Nephron (organoid): ENCODE data around the gene FFAR1.

ENCODE experiments used
- H3K27ac Mint-ChIP-seq, 3 experiments: 2 replicates each; pipeline ENCODE4 v1.8.0; 2020; ENCODE audit warnings: mixed read lengths in 3 of 3, mild to moderate bottlenecking in 2 of 3, moderate library complexity in 1 of 3
- H3K27me3 Mint-ChIP-seq: 2 replicates; pipeline ENCODE4 v1.8.0; 2021; ENCODE audit warnings: low read depth, mild to moderate bottlenecking, moderate library complexity, mixed read lengths
- H3K36me3 Mint-ChIP-seq: 2 replicates; pipeline ENCODE4 v1.8.0; 2020; ENCODE audit warnings: low read depth, mixed read lengths
- H3K4me1 Mint-ChIP-seq: 2 replicates; pipeline ENCODE4 v1.8.0; 2020; ENCODE audit warnings: mixed read lengths
- H3K4me3 Mint-ChIP-seq, 3 experiments: 2 replicates each; pipeline ENCODE4 v1.8.0; 2020; ENCODE audit warnings: mild to moderate bottlenecking in 3 of 3, mixed read lengths in 3 of 3, moderate library complexity in 2 of 3
- H3K9me3 Mint-ChIP-seq: 2 replicates; pipeline ENCODE4 v1.8.0; 2020; ENCODE audit warnings: mixed read lengths
- TF ChIP-seq, protein P1 (sequence below), 3 experiments: fragments of 200-600 bp; sonication (generic); IDR thresholded peaks; one replicate each; pipeline ENCODE4 v1.5.0; 2021; ENCODE audit warnings: antibody characterized with exemption in 3 of 3; ENCODE audit not compliant: unreplicated experiment in 3 of 3

FFAR1 gene

DNA sequence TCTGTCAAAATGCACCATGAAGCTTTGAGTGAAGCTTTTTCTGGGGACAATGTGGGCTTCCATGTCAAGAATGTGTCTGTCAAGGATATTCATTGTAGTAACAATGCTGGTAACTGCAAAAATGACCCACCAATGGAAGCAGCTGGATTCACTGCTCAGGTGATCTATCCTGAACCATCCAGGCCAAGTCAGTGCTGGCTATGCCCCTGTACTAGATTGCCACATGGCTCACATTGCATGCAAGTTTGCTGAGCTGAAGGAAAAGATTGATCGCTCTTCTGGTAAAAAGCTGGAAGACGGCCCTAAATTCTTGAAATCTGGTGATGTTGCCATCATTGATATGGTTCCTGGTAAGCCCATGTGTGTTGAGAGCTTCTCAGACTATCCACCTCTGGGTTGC lies 35.8 kb downstream of the FFAR1 start:
- Mint-ChIP-seq H3K27ac (no peak overlapping the region), H3K27me3 (peaks cover 9% of the 10 kb centered on the region)

DNA sequence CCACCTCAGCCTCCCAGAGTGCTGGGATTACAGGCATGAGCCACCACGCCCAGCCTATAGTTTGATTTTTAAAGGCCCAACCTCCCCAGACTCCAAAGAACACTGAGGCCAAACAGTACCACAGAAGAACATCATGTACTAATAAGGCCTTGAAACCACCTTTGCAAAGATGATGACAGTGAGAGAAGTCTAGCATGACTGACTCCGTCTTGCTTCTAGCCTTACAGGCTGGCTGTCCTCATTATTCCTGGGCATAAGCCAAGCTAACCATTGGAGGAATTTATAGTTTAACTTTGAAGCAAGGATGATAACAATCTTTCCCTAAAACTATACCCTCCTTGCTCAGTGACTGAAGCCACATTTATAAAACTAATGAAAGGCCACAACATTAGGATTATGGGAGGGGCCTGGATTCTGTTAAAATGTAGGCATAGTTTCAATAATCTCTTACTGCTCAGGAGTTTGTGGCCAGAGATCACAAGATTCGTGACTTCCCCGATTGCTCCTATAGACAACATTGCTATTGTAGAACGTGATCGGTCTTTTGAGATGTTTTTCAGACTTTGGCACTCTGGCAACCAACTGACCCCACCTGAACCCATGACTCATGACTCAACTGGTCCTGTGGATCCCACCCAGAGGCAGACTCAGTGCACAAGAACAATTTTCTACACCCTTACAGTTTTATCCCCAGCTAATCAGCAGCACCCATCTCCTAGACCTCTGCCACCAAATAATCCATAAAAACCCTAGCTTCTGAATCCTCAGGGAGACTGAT lies 40.8 kb downstream of the FFAR1 start:
- Mint-ChIP-seq H3K4me3 (no peak overlapping the region), H3K27me3 (no peaks in the 10 kb centered on the region), H3K4me1 (no peaks in the 10 kb centered on the region), H3K9me3 (peaks cover 24% of the 10 kb centered on the region), H3K36me3 (peaks cover 5% of the 10 kb centered on the region), H3K27ac (no peak overlapping the region)
- TF ChIP-seq, protein P1, sequence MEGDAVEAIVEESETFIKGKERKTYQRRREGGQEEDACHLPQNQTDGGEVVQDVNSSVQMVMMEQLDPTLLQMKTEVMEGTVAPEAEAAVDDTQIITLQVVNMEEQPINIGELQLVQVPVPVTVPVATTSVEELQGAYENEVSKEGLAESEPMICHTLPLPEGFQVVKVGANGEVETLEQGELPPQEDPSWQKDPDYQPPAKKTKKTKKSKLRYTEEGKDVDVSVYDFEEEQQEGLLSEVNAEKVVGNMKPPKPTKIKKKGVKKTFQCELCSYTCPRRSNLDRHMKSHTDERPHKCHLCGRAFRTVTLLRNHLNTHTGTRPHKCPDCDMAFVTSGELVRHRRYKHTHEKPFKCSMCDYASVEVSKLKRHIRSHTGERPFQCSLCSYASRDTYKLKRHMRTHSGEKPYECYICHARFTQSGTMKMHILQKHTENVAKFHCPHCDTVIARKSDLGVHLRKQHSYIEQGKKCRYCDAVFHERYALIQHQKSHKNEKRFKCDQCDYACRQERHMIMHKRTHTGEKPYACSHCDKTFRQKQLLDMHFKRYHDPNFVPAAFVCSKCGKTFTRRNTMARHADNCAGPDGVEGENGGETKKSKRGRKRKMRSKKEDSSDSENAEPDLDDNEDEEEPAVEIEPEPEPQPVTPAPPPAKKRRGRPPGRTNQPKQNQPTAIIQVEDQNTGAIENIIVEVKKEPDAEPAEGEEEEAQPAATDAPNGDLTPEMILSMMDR (IDR thresholded peaks at IDR 0.05; ENCODE audit: unreplicated experiment in 3 of 3): no peak

More for the DNA sequence above, 35.8 kb downstream of the FFAR1 start:
- TF ChIP-seq, protein P1 (IDR thresholded peaks at IDR 0.05; ENCODE audit: unreplicated experiment in 3 of 3): no peak
- H3K36me3 Mint-ChIP-seq: peaks cover 5% of the 10 kb centered on the region
- H3K4me3 Mint-ChIP-seq: no peak overlapping the region
- peaks cover 21% of the 10 kb centered on the region for H3K9me3 Mint-ChIP-seq
- H3K4me1 Mint-ChIP-seq: no peaks in the 10 kb centered on the region

DNA sequence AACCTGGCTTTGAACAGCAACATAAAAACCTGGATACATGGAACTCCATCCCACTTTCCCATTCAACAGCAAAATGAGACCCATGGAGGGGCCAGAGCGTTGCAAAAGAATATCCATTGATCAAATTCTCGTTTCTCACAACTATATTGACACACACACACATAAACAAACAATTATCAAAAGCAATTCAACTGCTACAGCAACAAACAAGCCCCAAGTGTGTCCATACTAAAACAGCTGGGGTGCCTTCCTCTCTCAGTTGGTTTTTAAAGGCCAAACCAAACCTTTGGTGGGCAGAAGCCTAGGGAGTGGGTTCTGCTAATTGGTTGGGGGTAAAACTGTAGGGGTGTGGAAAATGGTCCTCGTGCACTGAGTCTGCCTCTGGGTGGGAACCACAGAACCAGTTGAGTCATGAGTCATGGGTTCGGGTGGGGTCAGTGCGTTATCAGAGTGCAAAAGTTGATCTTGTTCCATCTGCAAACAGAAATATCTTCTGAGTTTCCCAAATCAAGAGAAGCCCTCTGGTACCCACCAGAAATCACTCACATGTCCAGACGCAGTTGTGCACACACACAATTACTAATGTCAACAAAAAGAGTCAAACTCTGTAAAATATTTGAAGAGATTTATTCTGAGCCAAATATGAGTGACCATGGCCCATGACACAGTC lies 41.6 kb downstream of the FFAR1 start:
- Mint-ChIP-seq H3K27me3 (no peaks in the 10 kb centered on the region), H3K9me3 (peaks cover 24% of the 10 kb centered on the region), H3K36me3 (peaks cover 5% of the 10 kb centered on the region), H3K4me1 (no peaks in the 10 kb centered on the region), H3K4me3 (no peak overlapping the region), H3K27ac (no peak overlapping the region)
- TF ChIP-seq, protein P1 (IDR thresholded peaks at IDR 0.05; ENCODE audit: unreplicated experiment in 3 of 3): no peak

DNA sequence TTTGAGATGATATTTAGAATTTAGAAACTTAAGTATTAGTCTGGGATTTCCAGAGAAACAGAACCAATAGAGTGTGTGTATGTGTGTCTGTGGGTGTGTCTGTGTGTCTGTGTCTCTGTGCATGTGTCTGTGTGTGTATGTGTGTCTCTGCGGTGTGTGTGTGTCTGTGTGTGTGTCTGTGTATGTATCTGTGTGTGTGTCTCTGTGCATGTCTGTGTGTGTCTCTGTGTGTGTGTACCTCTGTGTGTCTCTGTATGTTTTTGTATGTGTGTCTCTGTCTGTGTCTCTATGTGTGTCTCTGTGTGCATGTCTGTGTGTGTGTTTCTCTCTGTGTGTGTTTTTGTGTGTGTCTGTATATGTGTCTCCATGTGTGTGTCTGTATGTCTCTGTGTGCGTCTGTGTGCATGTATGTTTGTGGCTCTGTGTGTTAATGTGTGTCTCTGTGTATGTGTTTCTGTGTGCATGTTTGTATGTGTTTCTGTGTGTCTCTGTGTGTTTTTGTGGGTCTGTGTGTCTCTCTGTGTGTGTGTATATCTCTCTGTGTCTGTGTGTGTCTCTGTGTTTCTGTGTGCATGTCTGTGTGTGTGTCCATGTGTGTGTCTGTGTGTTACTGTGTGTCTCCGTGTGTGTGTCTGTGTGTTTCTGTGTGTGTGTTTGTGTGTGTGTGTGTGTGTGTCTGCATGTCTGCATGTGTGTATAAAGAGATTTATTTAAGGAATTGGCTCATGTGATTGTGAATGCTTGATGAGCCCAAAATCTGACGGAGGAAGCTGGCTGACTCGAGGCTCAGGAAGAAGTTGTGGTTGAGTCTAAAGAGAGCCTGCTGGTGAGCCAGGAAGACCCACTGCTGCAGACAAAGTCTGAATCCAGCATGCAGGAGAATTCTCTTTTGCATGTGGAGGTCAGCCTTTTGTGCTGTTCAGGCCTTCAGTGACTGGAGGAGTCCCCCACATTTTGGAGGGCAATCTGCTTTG lies 45.3 kb downstream of the FFAR1 start:
- Mint-ChIP-seq H3K4me1 (no peaks in the 10 kb centered on the region), H3K9me3 (peaks cover 9% of the 10 kb centered on the region), H3K27me3 (no peaks in the 10 kb centered on the region), H3K36me3 (no peaks in the 10 kb centered on the region), H3K27ac (no peak overlapping the region), H3K4me3 (no peak overlapping the region)
- TF ChIP-seq, protein P1 (IDR thresholded peaks at IDR 0.05; ENCODE audit: unreplicated experiment in 3 of 3): no peak

DNA sequence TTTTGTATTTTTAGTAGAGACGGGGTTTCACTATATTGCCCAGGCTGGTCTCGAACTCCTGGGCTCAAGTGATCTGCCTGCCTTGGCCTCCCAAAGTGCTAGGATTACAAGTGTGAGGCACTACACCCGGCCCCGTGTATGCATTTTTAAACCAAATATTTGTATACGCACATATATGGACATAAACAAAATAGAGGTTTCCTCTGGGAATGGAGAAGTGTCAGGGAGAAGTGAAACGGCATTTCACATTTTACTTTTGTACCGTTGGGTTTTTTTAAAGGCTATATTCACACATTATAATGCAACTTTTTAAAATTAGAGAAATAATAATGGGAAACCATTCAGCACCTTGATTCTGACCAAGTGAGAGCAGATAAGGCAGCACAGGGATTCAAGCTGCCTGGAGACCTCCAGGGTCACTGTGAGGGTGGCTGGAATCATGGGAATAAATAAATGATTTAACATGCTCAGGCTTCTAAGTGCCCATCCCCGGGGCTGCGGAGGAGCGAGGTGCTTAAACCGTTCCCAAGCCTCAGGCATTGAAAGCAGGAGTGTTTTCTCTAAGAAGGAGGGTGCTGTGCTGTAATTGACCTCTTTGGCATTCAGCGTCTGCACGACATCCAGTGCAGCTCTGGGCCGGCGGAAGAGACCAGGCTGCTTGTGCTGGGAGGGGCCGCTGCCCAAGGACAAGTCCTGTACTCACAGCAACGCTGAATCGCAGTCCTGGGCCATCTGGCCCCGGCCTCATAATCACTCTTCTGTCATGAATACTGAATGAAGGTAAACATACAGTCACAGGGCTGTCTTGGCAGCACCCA lies 47.9 kb downstream of the FFAR1 start:
- Mint-ChIP-seq H3K36me3 (no peaks in the 10 kb centered on the region), H3K27ac (no peak overlapping the region), H3K27me3 (peaks cover 8% of the 10 kb centered on the region), H3K4me1 (no peaks in the 10 kb centered on the region), H3K4me3 (no peak overlapping the region), H3K9me3 (no peaks in the 10 kb centered on the region)
- TF ChIP-seq, protein P1 (IDR thresholded peaks at IDR 0.05; ENCODE audit: unreplicated experiment in 3 of 3): no peak
